PC-9 (cell line): Measurements from ENCODE around the gene TMEM132C. TPM values are rescaled to one million over a fixed set of nuclear protein-coding genes. Genes with fewer than 3 reads are reported as not detected.

Experiments
- BruUV-seq: library from RNA; stranded (reverse); fragments of 400-500 nt; replicated peaks from 2 replicates; lab custom pipeline; 2021; lab: Mats Ljungman, UMichigan
- CTCF ChIA-PET: fragments of 300-600 bp; sonication (Branson Sonifier 250); formaldehyde crosslinking; loops from one replicate; lab custom pipeline; 2022; ENCODE audit warnings: antibody characterized with exemption; lab: Charles Lee
- POLR2A ChIA-PET: fragments of 300-600 bp; sonication (Branson Sonifier 250); formaldehyde crosslinking; loops from one replicate; lab custom pipeline; 2022; ENCODE audit warnings: antibody characterized with exemption; ENCODE audit not compliant: unreplicated experiment; lab: Charles Lee
- DNase-seq, 2 experiments: peaks; one replicate each; pipeline versions ENCODE4 v3.0.0 to v3.0.0-alpha.2; 2015 to 2022; ENCODE audit warnings: mixed read lengths in 1 of 2
- H2AFZ ChIP-seq: fragments of 200-600 bp; sonication (generic); 2 replicates; pipeline ENCODE4 v1.8.1; 2017; ENCODE audit warnings: antibody characterized with exemption
- H3F3A ChIP-seq: fragments of 200-600 bp; sonication (generic); 2 replicates; pipeline ENCODE4 v1.8.1; 2017; ENCODE audit warnings: antibody characterized with exemption, mild to moderate bottlenecking, low read depth; ENCODE audit not compliant: insufficient read depth
- H3K27ac ChIP-seq: fragments of 200-600 bp; sonication (generic); 2 replicates; pipeline ENCODE4 v1.6.1; 2016; ENCODE audit warnings: mixed run types
- H3K27me3 ChIP-seq: fragments of 200-600 bp; sonication (generic); 2 replicates; pipeline ENCODE4 v1.6.1; 2016; ENCODE audit warnings: low read depth, mixed run types; ENCODE audit not compliant: insufficient read depth
- H3K36me3 ChIP-seq: fragments of 200-600 bp; sonication (generic); 2 replicates; pipeline ENCODE4 v1.6.1; 2016; ENCODE audit warnings: low read depth, mixed run types
- H3K4me1 ChIP-seq: fragments of 200-600 bp; sonication (generic); replicated peaks from 2 replicates; pipeline ENCODE4 v1.6.1; 2016; ENCODE audit warnings: mixed run types; ENCODE audit not compliant: insufficient read depth
- H3K4me2 ChIP-seq: fragments of 200-600 bp; sonication (generic); 2 replicates; pipeline ENCODE4 v1.6.1; 2017; ENCODE audit warnings: mixed run types
- H3K4me3 ChIP-seq: fragments of 200-600 bp; sonication (generic); 2 replicates; pipeline ENCODE4 v1.6.1; 2016; ENCODE audit warnings: mixed run types
- H3K79me2 ChIP-seq: fragments of 200-600 bp; sonication (generic); 2 replicates; pipeline ENCODE4 v1.6.1; 2017; ENCODE audit warnings: low read depth, mixed run types
- H3K9me2 ChIP-seq: fragments of 200-600 bp; sonication (generic); 2 replicates; pipeline ENCODE4 v1.8.1; 2017; ENCODE audit warnings: mild to moderate bottlenecking; ENCODE audit not compliant: insufficient read depth
- H3K9me3 ChIP-seq: fragments of 200-600 bp; sonication (generic); 2 replicates; pipeline ENCODE4 v1.8.1; 2016; ENCODE audit warnings: low read depth; ENCODE audit not compliant: insufficient read depth
- H4K20me1 ChIP-seq: fragments of 200-600 bp; sonication (generic); 2 replicates; pipeline ENCODE4 v1.8.1; 2017; ENCODE audit not compliant: insufficient read depth
- EZH2 ChIP-seq: fragments of 200-600 bp; sonication (generic); IDR thresholded peaks from 2 replicates; pipeline ENCODE4 v1.8.0; 2017; ENCODE audit warnings: antibody characterized with exemption, low read depth
- intact Hi-C: fragments of 100-400 bp; cut with micrococcal nuclease; formaldehyde crosslinking; loops from one replicate; pipeline ENCODE4 v1.10.0; 2022; ENCODE audit not compliant: unreplicated experiment
- total RNA-seq: library from RNA; stranded (reverse); gene quantifications from 2 replicates; pipeline ENCODE4 v1.2.3, GENCODE V29; 2021
- TF ChIP-seq, protein P1 (sequence below): fragments of 200-600 bp; sonication (generic); conservative IDR thresholded peaks from 2 replicates; pipeline ENCODE4 v1.6.1; 2017; ENCODE audit warnings: mixed run types, antibody characterized with exemption, mild to moderate bottlenecking, moderate library complexity

TMEM132C gene
- total RNA-seq, 1 experiment from 2014 or later, result not detected

DNA sequence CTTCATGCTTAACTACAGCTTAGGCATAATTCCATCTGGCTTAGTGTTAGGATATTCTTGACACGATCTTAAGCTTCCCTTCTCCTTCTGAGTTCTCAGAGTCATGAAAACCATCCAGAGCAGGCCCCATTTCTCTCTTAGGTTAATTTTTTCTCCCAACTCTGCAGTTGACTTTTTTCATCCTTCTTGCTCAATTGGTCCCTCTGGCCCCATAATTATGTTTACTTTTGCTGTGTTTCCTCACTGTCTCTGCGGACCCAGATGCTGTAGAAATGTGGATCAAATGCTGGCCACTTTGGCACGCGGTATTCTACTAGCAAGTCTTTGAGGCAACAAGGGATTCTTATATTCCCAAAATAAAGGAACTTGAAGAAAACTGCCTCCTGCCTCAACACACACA, 9.5 kb downstream of the TMEM132C start:
- Histone ChIP-seq H3K4me3 (no peak overlapping the region), H4K20me1 (no peaks in the 10 kb centered on the region), H2AFZ (no peak overlapping the region), H3K4me2 (no peak overlapping the region), H3K27ac (no peak overlapping the region), H3K36me3 (no peaks in the 10 kb centered on the region), H3K4me1 (no peaks in the 10 kb centered on the region), H3K9me3 (no peaks in the 10 kb centered on the region), H3K27me3 (no peaks in the 10 kb centered on the region), H3F3A (no peaks in the 10 kb centered on the region), H3K79me2 (no peaks in the 10 kb centered on the region), H3K9me2 (no peaks in the 10 kb centered on the region)
- TF ChIP-seq EZH2, result no peak
- TF ChIP-seq, protein P1, sequence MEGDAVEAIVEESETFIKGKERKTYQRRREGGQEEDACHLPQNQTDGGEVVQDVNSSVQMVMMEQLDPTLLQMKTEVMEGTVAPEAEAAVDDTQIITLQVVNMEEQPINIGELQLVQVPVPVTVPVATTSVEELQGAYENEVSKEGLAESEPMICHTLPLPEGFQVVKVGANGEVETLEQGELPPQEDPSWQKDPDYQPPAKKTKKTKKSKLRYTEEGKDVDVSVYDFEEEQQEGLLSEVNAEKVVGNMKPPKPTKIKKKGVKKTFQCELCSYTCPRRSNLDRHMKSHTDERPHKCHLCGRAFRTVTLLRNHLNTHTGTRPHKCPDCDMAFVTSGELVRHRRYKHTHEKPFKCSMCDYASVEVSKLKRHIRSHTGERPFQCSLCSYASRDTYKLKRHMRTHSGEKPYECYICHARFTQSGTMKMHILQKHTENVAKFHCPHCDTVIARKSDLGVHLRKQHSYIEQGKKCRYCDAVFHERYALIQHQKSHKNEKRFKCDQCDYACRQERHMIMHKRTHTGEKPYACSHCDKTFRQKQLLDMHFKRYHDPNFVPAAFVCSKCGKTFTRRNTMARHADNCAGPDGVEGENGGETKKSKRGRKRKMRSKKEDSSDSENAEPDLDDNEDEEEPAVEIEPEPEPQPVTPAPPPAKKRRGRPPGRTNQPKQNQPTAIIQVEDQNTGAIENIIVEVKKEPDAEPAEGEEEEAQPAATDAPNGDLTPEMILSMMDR, result no peak
- no TSS peak for BruUV-seq
- POLR2A ChIA-PET, result no interaction called here
- intact Hi-C loops, result no loop called here
- no peak for DNase-seq
- CTCF ChIA-PET, result no interaction called here

DNA sequence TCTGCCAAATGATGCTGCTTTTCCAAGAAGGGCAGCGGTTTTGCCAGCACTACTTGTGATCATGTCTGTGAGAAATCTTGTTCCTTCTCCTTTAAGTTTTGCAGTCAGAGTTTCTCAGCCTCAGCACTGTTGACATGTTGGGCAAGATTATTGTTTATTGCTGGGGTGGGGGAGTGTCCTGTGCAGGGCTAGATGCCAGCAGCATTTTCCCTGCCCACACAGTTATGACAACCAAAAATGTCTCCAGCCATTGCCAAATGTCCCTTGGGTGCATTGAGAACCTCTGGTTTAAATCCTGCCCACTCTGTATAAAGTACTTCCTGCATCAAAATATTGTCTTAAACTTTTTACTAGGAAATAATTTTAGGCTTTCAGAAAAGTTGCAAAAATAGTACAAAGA, 20.0 kb downstream of the TMEM132C start:
- Histone ChIP-seq H3K79me2 (no peaks in the 10 kb centered on the region), H3K9me2 (no peaks in the 10 kb centered on the region), H3K27me3 (peaks cover 4% of the 10 kb centered on the region; the same call in 1 of the 2 replicates), H3F3A (no peaks in the 10 kb centered on the region), H3K4me2 (no peak overlapping the region), H2AFZ (no peak overlapping the region), H3K27ac (no peak overlapping the region), H3K9me3 (no peaks in the 10 kb centered on the region), H4K20me1 (no peaks in the 10 kb centered on the region), H3K4me1 (no peaks in the 10 kb centered on the region), H3K36me3 (no peaks in the 10 kb centered on the region), H3K4me3 (no peak overlapping the region)
- ChIA-PET POLR2A (no interaction called here), CTCF (no interaction called here)
- intact Hi-C loops, result no loop called here
- BruUV-seq, result no TSS peak
- TF ChIP-seq, protein P1, result no peak
- no peak for TF ChIP-seq EZH2
- no peak for DNase-seq

DNA sequence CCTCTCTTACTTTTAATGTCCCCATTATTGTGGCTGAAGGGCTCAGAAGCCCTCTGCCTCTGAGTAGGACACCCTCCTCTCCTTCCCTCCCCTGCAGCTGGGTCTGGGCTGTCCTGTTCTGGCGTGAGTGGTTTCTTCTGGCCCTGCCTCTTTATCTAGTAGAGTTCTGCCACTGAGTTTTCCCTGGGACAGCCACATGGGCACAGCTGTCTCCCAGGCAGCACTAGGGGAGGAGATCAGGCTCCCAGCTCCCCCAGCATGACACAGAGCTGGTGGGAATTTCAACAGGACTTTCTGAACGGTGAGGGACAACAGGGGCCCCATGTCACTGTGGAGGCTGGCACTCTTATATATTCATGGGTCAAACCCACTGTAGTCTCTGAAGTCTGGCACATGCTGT, 21.4 kb downstream of the TMEM132C start:
- POLR2A ChIA-PET, result no interaction called here
- Histone ChIP-seq H3K27ac (no peak overlapping the region), H3K9me3 (no peaks in the 10 kb centered on the region), H2AFZ (no peak overlapping the region), H3F3A (no peaks in the 10 kb centered on the region), H3K36me3 (no peaks in the 10 kb centered on the region), H3K4me3 (no peak overlapping the region), H3K9me2 (no peaks in the 10 kb centered on the region), H3K4me1 (no peaks in the 10 kb centered on the region), H3K4me2 (no peak overlapping the region), H4K20me1 (no peaks in the 10 kb centered on the region), H3K27me3 (peaks cover 4% of the 10 kb centered on the region; the same call in 1 of the 2 replicates), H3K79me2 (no peaks in the 10 kb centered on the region)
- no peak for DNase-seq
- no peak for TF ChIP-seq EZH2
- TF ChIP-seq, protein P1, result no peak
- intact Hi-C loops, result no loop called here
- BruUV-seq, result no TSS peak
- CTCF ChIA-PET, result no interaction called here
